ENCODE results near the gene LGALSL.

GRCh38 chr2:64482243-64482642, 28.3 kb downstream of the LGALSL start:
- no peak for TF ChIP-seq POLR2AphosphoS5 (IDR thresholded peaks at IDR 0.05; ENCODE audit: low read depth, low read length)
- no peak for TF ChIP-seq CTCF (IDR thresholded peaks at IDR 0.05 in 2 of 3, conservative IDR thresholded peaks at IDR 0.05 in 1 of 3; ENCODE audit: borderline replicate concordance in 1 of 3, insufficient read depth in 1 of 3, low read depth in 2 of 3, low read length in 2 of 3)
- TF ChIP-seq EZH2phosphoT487 (IDR thresholded peaks at IDR 0.05; ENCODE audit: borderline replicate concordance) = no peak
- TF ChIP-seq JUND (IDR thresholded peaks at IDR 0.05) = no peak
- no peak for TF ChIP-seq REST (IDR thresholded peaks at IDR 0.05; ENCODE audit: low read depth)
- no peak for TF ChIP-seq POLR2A (IDR thresholded peaks at IDR 0.05; ENCODE audit: borderline replicate concordance, extremely low read depth, insufficient read depth, insufficient read length)
- TF ChIP-seq CEBPB (IDR thresholded peaks at IDR 0.05; ENCODE audit: low read depth) = no peak
- no peak for TF ChIP-seq FOSL1 (IDR thresholded peaks at IDR 0.05; ENCODE audit: low read depth)
- TF ChIP-seq EZH2 (IDR thresholded peaks at IDR 0.05) = no peak

Measured in HCT116 (cell line).